ENCODE results near the gene AIRE. TPM values are rescaled to one million over a fixed set of nuclear protein-coding genes. Genes with fewer than 3 reads are reported as not detected.
"Not testable (repeated sequence)": the region's sequence is repeated elsewhere in the genome, so short reads cannot be mapped to it uniquely, and the experiment has no call there.

Gene AIRE
- total and polyA plus RNA-seq, 2 of the 13 experiments (the other 11 are each of a cell fraction or from before 2014, with no cell fraction given), result not detected

GRCh38 chr21:44341726-44342458 is 56.2 kb downstream of the AIRE start:
- H3K9ac ChIP-seq (ENCODE audit: insufficient read depth, low read depth, low read length); intact Hi-C loops (cut with micrococcal nuclease; ENCODE audit: unreplicated experiment); in situ Hi-C loops (cut with HindIII; ENCODE audit: extremely low pct_ligation_motif_present, low pct_unique_long_range_greater_than_20kb); H3K27ac ChIP-seq (ENCODE audit: extremely low read length, insufficient read depth, low read length); H4K20me1 ChIP-seq (ENCODE audit: insufficient read depth, low read length); H3K36me3 ChIP-seq (replicated peaks in 1 of 2; ENCODE audit: control insufficient read depth in 1 of 2, insufficient read depth in 2 of 2, low read length in 2 of 2); POLR2A ChIA-PET; H3K4me3 ChIP-seq (replicated peaks in 1 of 3; ENCODE audit: insufficient read depth in 1 of 3, low read depth in 2 of 3, low read length in 3 of 3); ATAC-seq; H3K9me3 ChIP-seq (ENCODE audit: low read length); CTCF ChIA-PET (ENCODE audit: low intra/inter-chr PET ratio, low total read pairs); BruUV-seq (replicated peaks); H3K79me2 ChIP-seq (ENCODE audit: insufficient read depth, low read length); H2AFZ ChIP-seq (ENCODE audit: low read length); TF ChIP-seq SOX13, FOXP1, SOX6 (IDR thresholded peaks at IDR 0.05): not testable (repeated sequence)
- peak; percentile 32 for FAIRE-seq
- Histone ChIP-seq H3K27me3 (ENCODE audit: control insufficient read depth in 1 of 2, insufficient read depth in 2 of 2, low read length in 2 of 2) (peaks cover 3 to 16% of the 10 kb centered on the region in 2 experiments; a peak in 3 of 5 replicates), H3K4me2 (ENCODE audit: low read depth, low read length) (peak overlapping the region; percentile 36), H3K4me1 (ENCODE audit: insufficient read depth, low read length) (peaks cover 50% of the 10 kb centered on the region)
- peak; percentile 13 for DNase-seq (ENCODE audit: low spot score)
- TF ChIP-seq TEAD3 (CRISPR knock-in tag; optimal IDR thresholded peaks at IDR 0.05; ENCODE audit: borderline replicate concordance) (peak; percentile 91), SOX13 (CRISPR knock-in tag; conservative IDR thresholded peaks at IDR 0.05 in 1 of 2, IDR thresholded peaks at IDR 0.05 in 1 of 2) (peak in 1 of 2 experiments; percentile 13; a peak in 1 of 4 replicates), SP5 (CRISPR knock-in tag; IDR thresholded peaks at IDR 0.05; ENCODE audit: borderline replicate concordance, low read depth) (0 out of 2 replicates have a peak, but pooled peaks have one; percentile 15), NR2F6 (IDR thresholded peaks at IDR 0.05) (peak; percentile 56; the same call in 1 of the 2 replicates), NR2F6 (CRISPR knock-in tag; IDR thresholded peaks at IDR 0.05) (0 out of 2 replicates have a peak, but pooled peaks have one; percentile 17), RARA (CRISPR knock-in tag; IDR thresholded peaks at IDR 0.05) (peak; percentile 37; the same call in 1 of the 2 replicates), FOXP1 (CRISPR knock-in tag; IDR thresholded peaks at IDR 0.05) (0 out of 2 replicates have a peak, but pooled peaks have one; percentile 12), SOX6 (CRISPR knock-in tag; IDR thresholded peaks at IDR 0.05) (0 out of 2 replicates have a peak, but pooled peaks have one; percentile 28), FOXP4 (CRISPR knock-in tag; IDR thresholded peaks at IDR 0.05) (peak; percentile 18; the same call in 1 of the 2 replicates), SIX1 (CRISPR knock-in tag; IDR thresholded peaks at IDR 0.05; ENCODE audit: borderline replicate concordance) (peak; percentile 53; the same call in 1 of the 2 replicates)
- WGBS (ENCODE audit: low lambda C conversion rate), result 48% methylated on average over 11 of the region's 12 CpGs

GRCh38 chr21:44342981-44343380 is 57.3 kb downstream of the AIRE start:
- in situ Hi-C loops (cut with HindIII; ENCODE audit: extremely low pct_ligation_motif_present, low pct_unique_long_range_greater_than_20kb); H3K9ac ChIP-seq (ENCODE audit: insufficient read depth, low read depth, low read length); DNase-seq (ENCODE audit: low spot score); ATAC-seq; H3K4me3 ChIP-seq (replicated peaks in 1 of 3; ENCODE audit: insufficient read depth in 1 of 3, low read depth in 2 of 3, low read length in 3 of 3); H3K4me2 ChIP-seq (ENCODE audit: low read depth, low read length); H3K79me2 ChIP-seq (ENCODE audit: insufficient read depth, low read length); H3K27ac ChIP-seq (ENCODE audit: extremely low read length, insufficient read depth, low read length); CTCF ChIA-PET (ENCODE audit: low intra/inter-chr PET ratio, low total read pairs); BruUV-seq (replicated peaks); H3K9me3 ChIP-seq (ENCODE audit: low read length); POLR2A ChIA-PET; H4K20me1 ChIP-seq (ENCODE audit: insufficient read depth, low read length); H3K36me3 ChIP-seq (replicated peaks in 1 of 2; ENCODE audit: control insufficient read depth in 1 of 2, insufficient read depth in 2 of 2, low read length in 2 of 2); H2AFZ ChIP-seq (ENCODE audit: low read length); FAIRE-seq; intact Hi-C loops (cut with micrococcal nuclease; ENCODE audit: unreplicated experiment): not testable (repeated sequence)
- Histone ChIP-seq H3K4me1 (ENCODE audit: insufficient read depth, low read length) (peaks cover 41% of the 10 kb centered on the region), H3K27me3 (ENCODE audit: control insufficient read depth in 1 of 2, insufficient read depth in 2 of 2, low read length in 2 of 2) (peaks cover 3 to 16% of the 10 kb centered on the region in 2 experiments; a peak in 3 of 5 replicates)
- 71% methylated on average over 8 of the region's 8 CpGs for WGBS (ENCODE audit: low lambda C conversion rate)

All from HepG2 (cell line).